Liver (tissue), 9 donors: ENCODE measurements around the gene GATM. TPM values are rescaled to one million over a fixed set of nuclear protein-coding genes. Genes with fewer than 3 reads are reported as not detected.

Experiments used
- DNase-seq: peaks from one replicate; pipeline ENCODE4 v3.0.0-alpha.2; 2017; ENCODE audit warnings: low spot score
- H3K27ac ChIP-seq, 2 donors: one replicate each; pipeline ENCODE4 v1.7.0; 2013; ENCODE audit warnings: inconsistent platforms in 2 of 2, low read length in 2 of 2, control low read depth in 1 of 2, low read depth in 1 of 2, mild to moderate bottlenecking in 1 of 2
- H3K27me3 ChIP-seq, 4 donors: one replicate each; pipeline versions ENCODE4 v1.6.1 to v1.7.0; 2013; ENCODE audit warnings: low read length in 3 of 4, inconsistent platforms in 1 of 4, mild to moderate bottlenecking in 1 of 4, moderate library complexity in 1 of 4; ENCODE audit not compliant: control insufficient read depth in 4 of 4, insufficient read depth in 4 of 4
- H3K36me3 ChIP-seq, 4 donors: one replicate each; pipeline versions ENCODE4 v1.6.1 to v1.7.0; 2013; ENCODE audit warnings: low read length in 3 of 4, mild to moderate bottlenecking in 3 of 4, low read depth in 1 of 4, moderate library complexity in 1 of 4; ENCODE audit not compliant: control insufficient read depth in 4 of 4, insufficient read depth in 3 of 4
- H3K4me1 ChIP-seq, 4 donors: one replicate each; pipeline versions ENCODE4 v1.6.1 to v1.7.0; 2013; ENCODE audit warnings: low read length in 3 of 4, mild to moderate bottlenecking in 3 of 4, moderate library complexity in 1 of 4; ENCODE audit not compliant: control insufficient read depth in 4 of 4, insufficient read depth in 4 of 4
- H3K4me3 ChIP-seq, 3 donors: one replicate each; pipeline versions ENCODE4 v1.6.1 to v1.7.0; 2013; ENCODE audit warnings: low read length in 3 of 3, control low read depth in 1 of 3, low read depth in 1 of 3, mild to moderate bottlenecking in 1 of 3
- H3K9ac ChIP-seq, 2 donors: one replicate each; pipeline ENCODE4 v1.7.0; 2013; ENCODE audit warnings: low read length in 2 of 2, mild to moderate bottlenecking in 2 of 2, moderate library complexity in 2 of 2, control low read depth in 1 of 2, low read depth in 1 of 2
- H3K9me3 ChIP-seq, 4 donors: one replicate each; pipeline versions ENCODE4 v1.6.1 to v1.7.0; 2013; ENCODE audit warnings: low read length in 3 of 4; ENCODE audit not compliant: control insufficient read depth in 4 of 4
- EGR1 ChIP-seq, 2 donors: IDR thresholded peaks; 2 replicates each; pipeline ENCODE4 v1.6.1; 2016 to 2018; ENCODE audit warnings: antibody characterized with exemption in 2 of 2, low read depth in 2 of 2
- FOXA1 ChIP-seq: IDR thresholded peaks from 2 replicates; pipeline ENCODE4 v1.6.1; 2016; ENCODE audit warnings: antibody characterized with exemption
- FOXA2 ChIP-seq: IDR thresholded peaks from 2 replicates; pipeline ENCODE4 v1.6.1; 2016; ENCODE audit warnings: antibody characterized with exemption
- GABPA ChIP-seq, 2 donors: IDR thresholded peaks in 1 of 2; conservative IDR thresholded peaks in 1 of 2; 2 replicates each; pipeline ENCODE4 v1.6.1; 2016; ENCODE audit warnings: antibody characterized with exemption in 2 of 2, mild to moderate bottlenecking in 1 of 2, moderate library complexity in 1 of 2
- HNF4A ChIP-seq, 2 donors: conservative IDR thresholded peaks; 2 replicates each; pipeline ENCODE4 v1.6.1; 2016; ENCODE audit warnings: antibody characterized with exemption in 2 of 2, mild to moderate bottlenecking in 2 of 2
- HNF4G ChIP-seq: IDR thresholded peaks from 2 replicates; pipeline ENCODE4 v1.6.1; 2016; ENCODE audit warnings: antibody characterized with exemption
- JUND ChIP-seq, 2 donors: IDR thresholded peaks; 2 replicates each; pipeline ENCODE4 v1.6.1; 2016; ENCODE audit warnings: antibody characterized with exemption in 2 of 2
- NR2F2 ChIP-seq: IDR thresholded peaks from 2 replicates; pipeline ENCODE4 v1.6.1; 2016; ENCODE audit warnings: antibody characterized with exemption
- RAD21 ChIP-seq, 2 donors: IDR thresholded peaks; 2 replicates each; pipeline ENCODE4 v1.6.1; 2016; ENCODE audit warnings: antibody characterized with exemption in 2 of 2, mild to moderate bottlenecking in 2 of 2
- RXRA ChIP-seq, 2 donors: IDR thresholded peaks; 2 replicates each; pipeline ENCODE4 v1.6.1; 2017 to 2018; ENCODE audit warnings: antibody characterized with exemption in 2 of 2, mild to moderate bottlenecking in 1 of 2
- SP1 ChIP-seq: IDR thresholded peaks from 2 replicates; pipeline ENCODE4 v1.6.1; 2018; ENCODE audit warnings: antibody characterized with exemption, mild to moderate bottlenecking
- TAF1 ChIP-seq: conservative IDR thresholded peaks from 2 replicates; pipeline ENCODE4 v1.6.1; 2016; ENCODE audit warnings: antibody characterized with exemption, mild to moderate bottlenecking
- YY1 ChIP-seq: IDR thresholded peaks from 2 replicates; pipeline ENCODE4 v1.6.1; 2016; ENCODE audit warnings: antibody characterized with exemption, mild to moderate bottlenecking
- WGBS: extraction: QIAGEN DNeasy Blood & Tissue Kit; methylation state at CpG from one replicate; pipeline ENCODE4 v1.1.7; 2013; 5-methylcytosine and 5-hydroxymethylcytosine counted together
- polyA plus RNA-seq, 2 donors: library from polyadenylated mRNA; stranded (reverse) in 1 of 2; unstranded in 1 of 2; fragments of 200-250 nt in 1 of 2; fragments of >200 nt in 1 of 2; fragmentation: Nextera tagmentation in 1 of 2; extraction: Ambion mirVana in 1 of 2; gene quantifications; one replicate each; pipeline versions ENCODE4 v1.2.1 to v1.2.3, GENCODE V29; 2013 to 2015
- total RNA-seq, 2 donors: library from RNA; depleted of rRNA; stranded (reverse); fragments of >200 nt; gene quantifications; one replicate each; pipeline ENCODE4 v1.2.3, GENCODE V29; 2014
- TF ChIP-seq, protein P1 (sequence below): IDR thresholded peaks from 2 replicates; pipeline ENCODE4 v1.6.1; 2016; ENCODE audit warnings: antibody characterized with exemption
- TF ChIP-seq, protein P2 (sequence below): IDR thresholded peaks from 2 replicates; pipeline ENCODE4 v1.6.1; 2016; ENCODE audit warnings: antibody characterized with exemption
- TF ChIP-seq, protein P3 (sequence below): IDR thresholded peaks from 2 replicates; pipeline ENCODE4 v1.6.1; 2016; ENCODE audit warnings: antibody characterized with exemption
- TF ChIP-seq, protein P4 (sequence below): fragments of 150-350 bp; IDR thresholded peaks from 2 replicates; pipeline ENCODE4 v1.5.1; 2017; ENCODE audit warnings: improper control_type of control experiment, low read depth, low read length; ENCODE audit not compliant: missing input control
- donor health status: healthy.
- donor health status: healthy.
- donor health status: healthy.
- donor health status: healthy.
- donor health status: healthy.

GATM gene
- total and polyA plus RNA-seq, 4 donors = 401 to 1,079 (median 674) TPM

DNA sequence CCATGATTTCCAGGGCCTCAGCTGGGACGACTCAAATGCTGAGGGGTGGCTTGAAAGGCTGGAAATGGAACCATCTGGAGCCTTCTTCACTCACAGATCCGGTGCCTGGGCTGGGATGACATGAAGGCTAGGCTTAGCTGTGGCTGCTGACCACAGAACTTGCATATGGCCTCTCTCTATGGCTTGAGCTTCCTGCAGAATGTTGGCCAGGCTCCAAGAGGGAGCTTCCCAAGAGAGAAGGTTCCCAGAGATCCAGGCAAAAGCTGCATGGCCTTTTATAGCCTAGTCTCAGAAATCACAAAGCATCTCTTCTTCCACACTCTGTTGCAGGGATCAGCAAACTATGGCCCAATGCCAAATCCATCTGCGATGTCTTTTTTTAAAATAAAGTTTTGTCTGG, 44.8 kb downstream of the GATM start:
- Histone ChIP-seq H3K4me3 (no peak overlapping the region), H3K9ac (no peak overlapping the region), H3K9me3 (no peaks in the 10 kb centered on the region), H3K4me1 (peaks cover 3 to 19% (median 8%) of the 10 kb centered on the region in 4 donors), H3K27ac (no peak overlapping the region), H3K36me3 (no peaks in the 10 kb centered on the region), H3K27me3 (no peaks in the 10 kb centered on the region)
- 62% methylated on average over 3 of the region's 3 CpGs for WGBS
- TF ChIP-seq FOXA1 = no peak
- TF ChIP-seq RXRA (IDR thresholded peaks at IDR 0.05) = no peak
- DNase-seq = no peak

DNA sequence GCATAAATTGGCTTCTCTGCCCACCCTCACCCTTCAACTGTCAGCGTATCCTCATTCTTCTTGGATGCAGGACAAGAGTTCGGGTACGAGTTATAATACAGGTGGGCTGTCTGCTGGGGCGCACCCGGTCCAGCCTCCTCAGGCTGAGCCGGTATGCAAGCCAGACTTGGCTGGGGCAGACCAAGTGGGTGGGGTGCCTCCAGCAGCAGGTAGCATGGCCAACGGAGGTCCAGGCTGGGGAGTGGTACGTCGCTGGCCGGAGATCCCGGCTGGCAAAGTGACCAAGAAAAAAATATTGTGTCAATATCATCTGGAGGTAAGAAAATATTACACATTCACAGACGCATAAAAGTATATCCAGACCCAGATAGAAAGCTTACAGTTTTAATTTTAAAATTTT, 45.6 kb downstream of the GATM start:
- no peak overlapping the region for H3K9ac ChIP-seq
- no peaks in the 10 kb centered on the region for H3K9me3 ChIP-seq
- no peak overlapping the region for H3K4me3 ChIP-seq
- no peaks in the 10 kb centered on the region for H3K27me3 ChIP-seq
- TF ChIP-seq EGR1 (IDR thresholded peaks at IDR 0.05; ENCODE audit: low read depth in 2 of 2) (no peak), HNF4G (no peak), TAF1 (no peak), RXRA (IDR thresholded peaks at IDR 0.05) (no peak), NR2F2 (no peak), FOXA2 (no peak), JUND (IDR thresholded peaks at IDR 0.05) (no peak), SP1 (no peak), RAD21 (IDR thresholded peaks at IDR 0.05) (no peak), FOXA1 (no peak), GABPA (IDR thresholded peaks at IDR 0.05 in 1 of 2, conservative IDR thresholded peaks at IDR 0.05 in 1 of 2) (no peak), YY1 (no peak), HNF4A (conservative IDR thresholded peaks at IDR 0.05) (no peak)
- TF ChIP-seq, protein P1, sequence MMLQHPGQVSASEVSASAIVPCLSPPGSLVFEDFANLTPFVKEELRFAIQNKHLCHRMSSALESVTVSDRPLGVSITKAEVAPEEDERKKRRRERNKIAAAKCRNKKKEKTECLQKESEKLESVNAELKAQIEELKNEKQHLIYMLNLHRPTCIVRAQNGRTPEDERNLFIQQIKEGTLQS = no peak
- TF ChIP-seq, protein P2, sequence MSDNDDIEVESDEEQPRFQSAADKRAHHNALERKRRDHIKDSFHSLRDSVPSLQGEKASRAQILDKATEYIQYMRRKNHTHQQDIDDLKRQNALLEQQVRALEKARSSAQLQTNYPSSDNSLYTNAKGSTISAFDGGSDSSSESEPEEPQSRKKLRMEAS = no peak
- TF ChIP-seq, protein P3, sequence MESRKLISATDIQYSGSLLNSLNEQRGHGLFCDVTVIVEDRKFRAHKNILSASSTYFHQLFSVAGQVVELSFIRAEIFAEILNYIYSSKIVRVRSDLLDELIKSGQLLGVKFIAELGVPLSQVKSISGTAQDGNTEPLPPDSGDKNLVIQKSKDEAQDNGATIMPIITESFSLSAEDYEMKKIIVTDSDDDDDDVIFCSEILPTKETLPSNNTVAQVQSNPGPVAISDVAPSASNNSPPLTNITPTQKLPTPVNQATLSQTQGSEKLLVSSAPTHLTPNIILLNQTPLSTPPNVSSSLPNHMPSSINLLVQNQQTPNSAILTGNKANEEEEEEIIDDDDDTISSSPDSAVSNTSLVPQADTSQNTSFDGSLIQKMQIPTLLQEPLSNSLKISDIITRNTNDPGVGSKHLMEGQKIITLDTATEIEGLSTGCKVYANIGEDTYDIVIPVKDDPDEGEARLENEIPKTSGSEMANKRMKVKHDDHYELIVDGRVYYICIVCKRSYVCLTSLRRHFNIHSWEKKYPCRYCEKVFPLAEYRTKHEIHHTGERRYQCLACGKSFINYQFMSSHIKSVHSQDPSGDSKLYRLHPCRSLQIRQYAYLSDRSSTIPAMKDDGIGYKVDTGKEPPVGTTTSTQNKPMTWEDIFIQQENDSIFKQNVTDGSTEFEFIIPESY = no peak
- TF ChIP-seq, protein P4, sequence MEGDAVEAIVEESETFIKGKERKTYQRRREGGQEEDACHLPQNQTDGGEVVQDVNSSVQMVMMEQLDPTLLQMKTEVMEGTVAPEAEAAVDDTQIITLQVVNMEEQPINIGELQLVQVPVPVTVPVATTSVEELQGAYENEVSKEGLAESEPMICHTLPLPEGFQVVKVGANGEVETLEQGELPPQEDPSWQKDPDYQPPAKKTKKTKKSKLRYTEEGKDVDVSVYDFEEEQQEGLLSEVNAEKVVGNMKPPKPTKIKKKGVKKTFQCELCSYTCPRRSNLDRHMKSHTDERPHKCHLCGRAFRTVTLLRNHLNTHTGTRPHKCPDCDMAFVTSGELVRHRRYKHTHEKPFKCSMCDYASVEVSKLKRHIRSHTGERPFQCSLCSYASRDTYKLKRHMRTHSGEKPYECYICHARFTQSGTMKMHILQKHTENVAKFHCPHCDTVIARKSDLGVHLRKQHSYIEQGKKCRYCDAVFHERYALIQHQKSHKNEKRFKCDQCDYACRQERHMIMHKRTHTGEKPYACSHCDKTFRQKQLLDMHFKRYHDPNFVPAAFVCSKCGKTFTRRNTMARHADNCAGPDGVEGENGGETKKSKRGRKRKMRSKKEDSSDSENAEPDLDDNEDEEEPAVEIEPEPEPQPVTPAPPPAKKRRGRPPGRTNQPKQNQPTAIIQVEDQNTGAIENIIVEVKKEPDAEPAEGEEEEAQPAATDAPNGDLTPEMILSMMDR = no peak
- no peak for DNase-seq
- no peak overlapping the region for H3K27ac ChIP-seq
- no peaks in the 10 kb centered on the region for H3K36me3 ChIP-seq
- 91% methylated on average over 12 of the region's 12 CpGs for WGBS
- H3K4me1 ChIP-seq = peaks cover 3 to 17% (median 8%) of the 10 kb centered on the region in 4 donors
